Islet precursor cell (in vitro differentiated cells): ENCODE data around the gene RERG.

Source experiments
- DNase-seq: peaks from one replicate; pipeline ENCODE4 v3.0.0-alpha.2; 2018

The RERG gene

GRCh38 chr12:15220915-15221885 is at the start of gene RERG:
Gene RERG, minus strand, starts transcription at chr12:15221417. Its CDS starts 3,928 bp downstream, at chr12:15217489.
- DNase-seq: peak; percentile 95

- DNase-seq: no peak
These were observed 49.4 kb upstream of the RERG start for GRCh38 chr12:15270591-15270990.

- DNase-seq: peak; percentile 75
These were observed 47.8 kb upstream of the RERG start for GRCh38 chr12:15268927-15269552.

- DNase-seq: no peak
These were observed 47.1 kb upstream of the RERG start for GRCh38 chr12:15268309-15268708.

- DNase-seq: no peak
These were observed 44.7 kb upstream of the RERG start for GRCh38 chr12:15265875-15266274.

GRCh38 chr12:15256761-15257160 is 35.5 kb upstream of the RERG start:
- DNase-seq: no peak

- DNase-seq: no peak
These were observed 32.8 kb upstream of the RERG start for GRCh38 chr12:15253990-15254389.

GRCh38 chr12:15244926-15245325 is 23.7 kb upstream of the RERG start:
- DNase-seq: no peak

- DNase-seq: no peak
These were observed 23.1 kb upstream of the RERG start for GRCh38 chr12:15244341-15244740.

- no peak for DNase-seq
These were observed 21.9 kb upstream of the RERG start for GRCh38 chr12:15243102-15243501.

GRCh38 chr12:15240898-15241297 is 19.7 kb upstream of the RERG start:
- DNase-seq: no peak

- no peak for DNase-seq
These were observed 13.3 kb upstream of the RERG start for GRCh38 chr12:15234508-15234907.

- DNase-seq: no peak
These were observed 12.8 kb upstream of the RERG start for GRCh38 chr12:15234011-15234410.

GRCh38 chr12:15232959-15233358 is 11.7 kb upstream of the RERG start:
- no peak for DNase-seq

GRCh38 chr12:15231493-15231892 is 10.3 kb upstream of the RERG start:
- no peak for DNase-seq

GRCh38 chr12:15230751-15231150 is 9.5 kb upstream of the RERG start:
- DNase-seq: no peak

GRCh38 chr12:15230137-15230536 is 8.9 kb upstream of the RERG start:
- DNase-seq: no peak

- peak; percentile 71 for DNase-seq
These were observed 5.9 kb upstream of the RERG start for GRCh38 chr12:15227004-15227679.

- peak; percentile 74 for DNase-seq
These were observed 4.6 kb upstream of the RERG start for GRCh38 chr12:15225863-15226218.

GRCh38 chr12:15225136-15225862 is 4.1 kb upstream of the RERG start:
- DNase-seq: no peak

GRCh38 chr12:15222219-15222618 is 1.0 kb upstream of the RERG start:
- DNase-seq: peak; percentile 44

GRCh38 chr12:15220451-15220850 is 766 bp downstream of the RERG start:
- DNase-seq: no peak

GRCh38 chr12:15218794-15219193 is 2.4 kb downstream of the RERG start:
- no peak for DNase-seq
